Gastroesophageal sphincter (tissue), 3 donors: Measurements from ENCODE around the gene PTPN23.

ENCODE experiments used
- CTCF ChIP-seq, 4 experiments: fragments of 200-600 bp in 2 of 4; fragments of 450-650 bp in 2 of 4; sonication (generic) in 1 of 4; IDR thresholded peaks; one replicate each; pipeline ENCODE4 v1.5.1; 2017 to 2019; ENCODE audit warnings: antibody characterized with exemption in 4 of 4, mild to moderate bottlenecking in 2 of 4, moderate library complexity in 2 of 4
- EP300 ChIP-seq: sonication (generic); formaldehyde crosslinking; IDR thresholded peaks from one replicate; pipeline ENCODE4 v1.6.1; 2017; ENCODE audit warnings: antibody characterized with exemption, mild to moderate bottlenecking
- POLR2A ChIP-seq, 2 donors: fragments of 450-650 bp; IDR thresholded peaks; one replicate each; pipeline ENCODE4 v1.6.1; 2017; ENCODE audit warnings: antibody characterized with exemption in 2 of 2, mild to moderate bottlenecking in 2 of 2, moderate library complexity in 1 of 2
- POLR2AphosphoS5 ChIP-seq: sonication (generic); formaldehyde crosslinking; IDR thresholded peaks from one replicate; pipeline ENCODE4 v1.6.1; 2017; ENCODE audit warnings: antibody characterized with exemption

- TF ChIP-seq CTCF (IDR thresholded peaks at IDR 0.05) (no peak), POLR2AphosphoS5 (no peak), POLR2A (IDR thresholded peaks at IDR 0.05) (no peak), EP300 (no peak)
These were observed 35.2 kb downstream of the PTPN23 start for GRCh38 chr3:47416041-47416440.
